T-helper 17 cell (primary cell): ENCODE results near the gene FBXO17. TPM values are rescaled to one million over a fixed set of nuclear protein-coding genes. Genes with fewer than 3 reads are reported as not detected.

Experiments
- ATAC-seq: fragments of 150-1000 bp; cut with Tn5 transposase; 2 replicates; pipeline ENCODE4 v1.10.0; 2021; ENCODE audit warnings: mild to moderate bottlenecking, moderate library complexity
- DNase-seq, 3 donors: peaks; one replicate each; pipeline versions ENCODE4 v3.0.0 to v3.0.0-alpha.2; 2020 to 2021
- H3K9me3 ChIP-seq: one replicate; pipeline ENCODE4 v1.7.0; 2013; ENCODE audit warnings: low read length, mild to moderate bottlenecking; ENCODE audit not compliant: control insufficient read depth, poor library complexity, severe bottlenecking
- H3K27ac Mint-ChIP-seq: one replicate; pipeline ENCODE4 v1.8.0; 2022; ENCODE audit warnings: mild to moderate bottlenecking, moderate library complexity, mixed read lengths
- H3K27me3 Mint-ChIP-seq: one replicate; pipeline ENCODE4 v1.8.0; 2022; ENCODE audit warnings: mixed read lengths
- H3K36me3 Mint-ChIP-seq: one replicate; pipeline ENCODE4 v1.8.0; 2022; ENCODE audit warnings: low read depth, mixed read lengths
- H3K4me1 Mint-ChIP-seq: one replicate; pipeline ENCODE4 v1.8.0; 2022; ENCODE audit warnings: mild to moderate bottlenecking, mixed read lengths
- H3K4me3 Mint-ChIP-seq: one replicate; pipeline ENCODE4 v1.8.0; 2022; ENCODE audit warnings: mild to moderate bottlenecking, moderate library complexity, mixed read lengths
- total RNA-seq, 4 donors: library from RNA in 2 of 4; stranded (reverse) in 2 of 4; gene quantifications; one replicate each; pipeline ENCODE4 v1.2.3 and lab custom pipeline; 2022 to 2026

FBXO17 gene, protein sequence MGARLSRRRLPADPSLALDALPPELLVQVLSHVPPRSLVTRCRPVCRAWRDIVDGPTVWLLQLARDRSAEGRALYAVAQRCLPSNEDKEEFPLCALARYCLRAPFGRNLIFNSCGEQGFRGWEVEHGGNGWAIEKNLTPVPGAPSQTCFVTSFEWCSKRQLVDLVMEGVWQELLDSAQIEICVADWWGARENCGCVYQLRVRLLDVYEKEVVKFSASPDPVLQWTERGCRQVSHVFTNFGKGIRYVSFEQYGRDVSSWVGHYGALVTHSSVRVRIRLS
- under 1 TPM in 1 of 2 donors, not detected in 1; 0.16 TPM for total RNA-seq
- 0.23 to 0.53 reads per million in 2 donors for total RNA-seq (lab: John Stamatoyannopoulos, UW)

GRCh38 chr19:38975214-38975860, at the start of gene FBXO17:
FBXO17 (minus strand) TSS chr19:38975742; CDS start chr19:38950319, 25,423 bp downstream.
- DNase-seq, result no peak
- no peaks in the 10 kb centered on the region for H3K9me3 ChIP-seq
- Mint-ChIP-seq H3K36me3 (peaks cover 4% of the 10 kb centered on the region), H3K27me3 (peaks cover 33% of the 10 kb centered on the region), H3K4me1 (peaks cover 11% of the 10 kb centered on the region), H3K27ac (no peak within 1 kb of the TSS), H3K4me3 (peak within 1 kb of the TSS; percentile 78)
- no peak for ATAC-seq

- DNase-seq (no peak), ATAC-seq (no peak)
- Mint-ChIP-seq H3K36me3 (no peaks in the 10 kb centered on the region), H3K27me3 (peaks cover 32% of the 10 kb centered on the region), H3K27ac (no peak overlapping the region), H3K4me1 (no peaks in the 10 kb centered on the region), H3K4me3 (no peak overlapping the region)
- no peaks in the 10 kb centered on the region for H3K9me3 ChIP-seq
Measured at GRCh38 chr19:39024875-39025641, 49.5 kb upstream of the FBXO17 start.

GRCh38 chr19:39021063-39021462, 45.5 kb upstream of the FBXO17 start:
- Mint-ChIP-seq H3K27me3 (peaks cover 35% of the 10 kb centered on the region), H3K27ac (no peak overlapping the region), H3K4me1 (no peaks in the 10 kb centered on the region), H3K36me3 (no peaks in the 10 kb centered on the region), H3K4me3 (no peak overlapping the region)
- no peaks in the 10 kb centered on the region for H3K9me3 ChIP-seq
- DNase-seq (no peak), ATAC-seq (no peak)

GRCh38 chr19:39017646-39018045, 42.1 kb upstream of the FBXO17 start:
- H3K9me3 ChIP-seq, result no peaks in the 10 kb centered on the region
- no peak for DNase-seq
- Mint-ChIP-seq H3K27me3 (peaks cover 34% of the 10 kb centered on the region), H3K4me3 (no peak overlapping the region), H3K27ac (no peak overlapping the region), H3K36me3 (no peaks in the 10 kb centered on the region), H3K4me1 (no peaks in the 10 kb centered on the region)
- no peak for ATAC-seq

GRCh38 chr19:39017026-39017425, 41.5 kb upstream of the FBXO17 start:
- Mint-ChIP-seq H3K27me3 (peaks cover 39% of the 10 kb centered on the region), H3K36me3 (no peaks in the 10 kb centered on the region), H3K4me1 (no peaks in the 10 kb centered on the region), H3K4me3 (no peak overlapping the region), H3K27ac (no peak overlapping the region)
- no peak for ATAC-seq
- no peaks in the 10 kb centered on the region for H3K9me3 ChIP-seq
- DNase-seq, result no peak

DNA sequence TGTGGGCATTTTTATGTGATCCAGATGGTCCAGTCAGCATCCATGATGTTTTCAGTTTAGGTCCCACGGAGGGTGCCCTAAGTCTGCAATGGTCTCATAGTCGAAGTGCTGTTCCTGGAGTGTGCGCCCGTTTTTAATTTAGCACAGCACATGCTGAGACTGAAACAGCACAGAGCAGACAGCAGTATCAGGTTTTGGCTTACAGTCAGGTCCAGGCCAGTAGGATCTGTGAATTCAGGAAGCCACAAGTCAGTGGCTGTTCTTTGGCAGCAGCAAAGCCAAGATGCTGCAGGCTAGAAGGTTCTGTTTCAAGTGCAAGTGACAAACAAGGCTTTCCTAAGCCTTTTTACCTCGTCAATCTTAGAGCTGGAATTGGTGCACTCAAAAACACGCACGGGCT, 38.5 kb upstream of the FBXO17 start:
- Mint-ChIP-seq H3K4me1 (no peaks in the 10 kb centered on the region), H3K4me3 (no peak overlapping the region), H3K36me3 (no peaks in the 10 kb centered on the region), H3K27me3 (peaks cover 49% of the 10 kb centered on the region), H3K27ac (no peak overlapping the region)
- no peaks in the 10 kb centered on the region for H3K9me3 ChIP-seq
- DNase-seq (no peak), ATAC-seq (no peak)

GRCh38 chr19:39009001-39009400, 33.5 kb upstream of the FBXO17 start:
- Mint-ChIP-seq H3K27me3 (peaks cover 44% of the 10 kb centered on the region), H3K36me3 (no peaks in the 10 kb centered on the region), H3K27ac (no peak overlapping the region), H3K4me1 (peaks cover 4% of the 10 kb centered on the region), H3K4me3 (no peak overlapping the region)
- H3K9me3 ChIP-seq, result no peaks in the 10 kb centered on the region
- ATAC-seq (no peak), DNase-seq (no peak)

DNA sequence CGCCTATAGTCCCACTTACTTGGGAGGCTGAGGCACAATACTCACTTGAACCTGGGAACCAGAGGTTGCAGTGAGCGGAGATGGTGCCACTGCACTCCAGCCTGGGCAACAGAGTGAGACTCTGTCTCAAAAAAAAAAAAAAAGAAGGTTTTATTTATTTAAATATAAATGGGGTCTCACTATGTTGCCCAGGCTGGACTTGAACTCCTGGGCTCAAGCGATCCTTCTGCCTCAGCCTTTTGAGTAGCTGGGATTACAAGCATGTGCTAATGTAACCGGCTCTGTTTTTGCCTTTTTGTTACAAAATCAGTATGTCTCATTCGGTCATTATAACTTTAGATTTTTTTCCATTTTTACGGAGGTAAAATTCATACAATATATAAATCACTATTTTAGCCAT, 32.6 kb upstream of the FBXO17 start:
- Mint-ChIP-seq H3K4me3 (no peak overlapping the region), H3K27ac (no peak overlapping the region), H3K27me3 (peaks cover 43% of the 10 kb centered on the region), H3K4me1 (peaks cover 4% of the 10 kb centered on the region), H3K36me3 (no peaks in the 10 kb centered on the region)
- DNase-seq (no peak), ATAC-seq (no peak)
- no peaks in the 10 kb centered on the region for H3K9me3 ChIP-seq

GRCh38 chr19:39007096-39007495, 31.6 kb upstream of the FBXO17 start:
- H3K27ac Mint-ChIP-seq, result no peak overlapping the region
- H3K36me3 Mint-ChIP-seq, result no peaks in the 10 kb centered on the region
- ATAC-seq (no peak), DNase-seq (no peak)
- H3K4me1 Mint-ChIP-seq, result peaks cover 4% of the 10 kb centered on the region
- peaks cover 44% of the 10 kb centered on the region for H3K27me3 Mint-ChIP-seq
- H3K9me3 ChIP-seq, result no peaks in the 10 kb centered on the region
- H3K4me3 Mint-ChIP-seq, result no peak overlapping the region

- Mint-ChIP-seq H3K4me3 (no peak overlapping the region), H3K27me3 (peaks cover 40% of the 10 kb centered on the region), H3K36me3 (no peaks in the 10 kb centered on the region), H3K4me1 (peaks cover 4% of the 10 kb centered on the region), H3K27ac (no peak overlapping the region)
- no peak for ATAC-seq
- no peak for DNase-seq
- no peaks in the 10 kb centered on the region for H3K9me3 ChIP-seq
Measured at GRCh38 chr19:39004403-39004802, 28.9 kb upstream of the FBXO17 start.

DNA sequence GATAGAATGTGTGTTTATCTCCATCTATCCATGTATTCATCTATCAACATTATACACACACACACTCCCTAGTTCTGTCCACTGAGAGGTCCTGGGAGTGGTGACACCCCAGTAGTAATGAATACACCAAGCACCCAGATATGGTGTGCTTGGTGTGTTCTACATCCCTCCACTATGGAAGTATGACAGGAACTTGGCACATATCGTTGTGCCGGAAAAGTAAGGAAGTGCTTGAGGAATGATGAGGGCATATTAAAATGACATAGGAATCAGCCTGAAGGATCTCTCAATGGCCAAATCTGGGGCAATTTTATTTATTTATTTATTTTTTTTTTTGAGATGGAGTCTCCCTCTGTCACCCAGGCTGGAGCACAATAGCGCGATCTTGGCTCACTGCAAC, 28.3 kb upstream of the FBXO17 start:
- H3K36me3 Mint-ChIP-seq, result no peaks in the 10 kb centered on the region
- no peak for DNase-seq
- no peaks in the 10 kb centered on the region for H3K9me3 ChIP-seq
- H3K27me3 Mint-ChIP-seq, result peaks cover 40% of the 10 kb centered on the region
- no peak for ATAC-seq
- peaks cover 4% of the 10 kb centered on the region for H3K4me1 Mint-ChIP-seq
- no peak overlapping the region for H3K27ac Mint-ChIP-seq
- no peak overlapping the region for H3K4me3 Mint-ChIP-seq

GRCh38 chr19:39003188-39003587, 27.6 kb upstream of the FBXO17 start:
- no peak overlapping the region for H3K4me3 Mint-ChIP-seq
- DNase-seq, result no peak
- H3K9me3 ChIP-seq, result no peaks in the 10 kb centered on the region
- H3K27me3 Mint-ChIP-seq, result peaks cover 39% of the 10 kb centered on the region
- no peak for ATAC-seq
- no peak overlapping the region for H3K27ac Mint-ChIP-seq
- peaks cover 4% of the 10 kb centered on the region for H3K4me1 Mint-ChIP-seq
- no peaks in the 10 kb centered on the region for H3K36me3 Mint-ChIP-seq

DNA sequence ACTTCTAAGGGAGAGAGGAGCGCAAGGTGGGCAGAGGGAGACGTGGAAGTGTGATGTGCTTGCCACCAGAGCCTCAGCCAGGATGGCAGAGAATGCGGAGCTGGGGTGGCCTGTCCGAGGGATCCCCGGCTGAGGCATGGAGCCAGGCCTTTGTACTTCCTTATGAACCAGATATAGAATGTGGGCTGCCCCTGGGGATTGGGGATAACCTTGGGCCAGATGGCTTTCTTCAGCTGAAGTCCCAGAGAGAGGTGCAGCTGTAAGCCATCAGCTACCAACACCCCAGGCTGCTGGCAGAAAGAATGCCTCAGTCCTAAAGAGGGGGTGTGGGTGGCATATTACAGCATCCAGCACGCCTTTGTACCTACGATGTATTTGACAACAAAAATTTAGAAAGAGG, 25.5 kb upstream of the FBXO17 start:
- H3K4me1 Mint-ChIP-seq, result peaks cover 2% of the 10 kb centered on the region
- no peak for DNase-seq

More for the DNA sequence above, 25.5 kb upstream of the FBXO17 start:
- Mint-ChIP-seq H3K4me3 (no peak overlapping the region), H3K27me3 (peaks cover 33% of the 10 kb centered on the region), H3K36me3 (no peaks in the 10 kb centered on the region), H3K27ac (no peak overlapping the region)
- no peak for ATAC-seq
- no peaks in the 10 kb centered on the region for H3K9me3 ChIP-seq
